ENCODE measurements around the gene CBS. TPM values are rescaled to one million over a fixed set of nuclear protein-coding genes. Genes with fewer than 3 reads are reported as not detected.
"Not testable (repeated sequence)": the region's sequence is repeated elsewhere in the genome, so short reads cannot be mapped to it uniquely, and the experiment has no call there.

Gene CBS
- total and polyA plus RNA-seq, 2 donors, result 9.2 to 18.5 TPM

- DNase-seq (ENCODE audit: extremely low spot score); H3K4me1 ChIP-seq (ENCODE audit: insufficient read depth); H3K4me3 ChIP-seq (ENCODE audit: low read depth, low read length); H3K36me3 ChIP-seq (ENCODE audit: insufficient read depth): not testable (repeated sequence)
- WGBS, result 42% methylated on average over 14 of the region's 14 CpGs
- H3K27ac ChIP-seq (ENCODE audit: low read depth), result peak overlapping the region; percentile 48
Measured at GRCh38 chr21:43006051-43006873, 69.4 kb downstream of the CBS start.

GRCh38 chr21:43005635-43006034, 70.0 kb downstream of the CBS start:
- DNase-seq (ENCODE audit: extremely low spot score), result no peak
- Histone ChIP-seq H3K27ac (ENCODE audit: low read depth) (no peak overlapping the region), H3K36me3 (ENCODE audit: insufficient read depth) (peaks cover 2% of the 10 kb centered on the region), H3K4me1 (ENCODE audit: insufficient read depth) (no peaks in the 10 kb centered on the region), H3K4me3 (ENCODE audit: low read depth, low read length) (no peak overlapping the region)
- WGBS, result 83% methylated on average over 9 of the region's 9 CpGs

- Histone ChIP-seq H3K27ac (ENCODE audit: low read depth) (no peak overlapping the region), H3K36me3 (ENCODE audit: insufficient read depth) (peaks cover 2% of the 10 kb centered on the region), H3K4me3 (ENCODE audit: low read depth, low read length) (no peak overlapping the region), H3K4me1 (ENCODE audit: insufficient read depth) (no peaks in the 10 kb centered on the region)
- DNase-seq (ENCODE audit: extremely low spot score), result no peak
- 75% methylated on average over 8 of the region's 8 CpGs for WGBS
Measured at GRCh38 chr21:43004926-43005325, 70.7 kb downstream of the CBS start.

Other genes with a start within 250 kb of the CBS start
- 5.3 TPM for gene WDR4, start 196.3 kb downstream of the CBS start, total RNA-seq
- gene WDR4, start 196.3 kb downstream of the CBS start, polyA plus RNA-seq, result 10.7 TPM
- gene NDUFV3, start 182.5 kb downstream of the CBS start, total RNA-seq, result 48.1 TPM
- gene NDUFV3, start 182.5 kb downstream of the CBS start, polyA plus RNA-seq, result 30.5 TPM
- gene ERVH48-1, start 150.2 kb downstream of the CBS start, total RNA-seq, result not detected
- gene ERVH48-1, start 150.2 kb downstream of the CBS start, polyA plus RNA-seq, result not detected
- gene PKNOX1, start 101.3 kb downstream of the CBS start, total RNA-seq, result 19.2 TPM
- 16.0 TPM for gene PKNOX1, start 101.3 kb downstream of the CBS start, polyA plus RNA-seq
- gene U2AF1, start 31.7 kb upstream of the CBS start, total RNA-seq, result 46.9 TPM
- gene U2AF1, start 31.7 kb upstream of the CBS start, polyA plus RNA-seq, result 48.2 TPM
- gene CRYAA, start 93.2 kb upstream of the CBS start, total RNA-seq, result not detected
- not detected for gene CRYAA, start 93.2 kb upstream of the CBS start, polyA plus RNA-seq

All from urinary bladder (tissue), 4 donors.